Peyer's patch (tissue), 4 donors: ENCODE data around the gene KAT2B.

Source experiments
- CTCF ChIP-seq, 6 experiments: fragments of 450-650 bp in 4 of 6; fragments of 200-600 bp in 2 of 6; sonication (generic) in 1 of 6; IDR thresholded peaks; one replicate each; pipeline ENCODE4 v1.5.1; 2017 to 2019; ENCODE audit warnings: antibody characterized with exemption in 6 of 6, mild to moderate bottlenecking in 3 of 6, moderate library complexity in 1 of 6
- POLR2A ChIP-seq, 2 donors: fragments of 450-650 bp; IDR thresholded peaks; one replicate each; pipeline ENCODE4 v1.5.1; 2017; ENCODE audit warnings: antibody characterized with exemption in 2 of 2, mild to moderate bottlenecking in 2 of 2, moderate library complexity in 2 of 2

- TF ChIP-seq CTCF (IDR thresholded peaks at IDR 0.05) (no peak), POLR2A (IDR thresholded peaks at IDR 0.05) (no peak)
Measured at GRCh38 chr3:20027136-20027535, 13.1 kb upstream of the KAT2B start.
